Measurements from ENCODE around the gene PKD2L2. TPM values are rescaled to one million over a fixed set of nuclear protein-coding genes. Genes with fewer than 3 reads are reported as not detected.

The PKD2L2 gene
- total RNA-seq, 2 experiments from 2014 or later, result not detected

DNA sequence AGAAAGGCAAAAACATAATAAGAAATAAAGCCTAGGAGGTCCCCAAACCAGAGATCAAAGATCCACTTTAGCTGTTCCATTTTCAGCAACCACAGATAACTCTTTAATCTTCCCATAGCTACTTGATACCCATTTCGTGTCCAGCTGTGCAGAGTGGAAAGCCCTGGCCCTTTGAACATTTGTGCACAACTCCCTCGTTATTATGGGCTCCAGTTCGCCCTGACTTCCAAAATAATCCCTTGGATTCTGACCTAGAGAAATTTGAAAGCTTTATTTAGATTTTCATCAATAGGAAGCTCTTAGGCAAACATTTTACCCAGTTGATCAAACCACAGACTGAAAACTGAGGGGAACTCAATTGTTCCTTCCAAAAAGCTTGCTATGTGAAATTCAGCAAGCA is 16.8 kb upstream of the PKD2L2 start:
- H3K36me3 ChIP-seq (ENCODE audit: insufficient read depth, low read length), result no peaks in the 10 kb centered on the region
- H3K27me3 Mint-ChIP-seq, result no peaks in the 10 kb centered on the region
- no peak for DNase-seq
- H3K4me3 Mint-ChIP-seq, result no peak overlapping the region
- H3K9me3 ChIP-seq (ENCODE audit: control insufficient read depth in 1 of 2, insufficient read depth in 1 of 2, low read length in 2 of 2), result no peaks in the 10 kb centered on the region
- no peaks in the 10 kb centered on the region for H3K9me3 Mint-ChIP-seq
- no peaks in the 10 kb centered on the region for H3K4me1 Mint-ChIP-seq (ENCODE audit: low read depth)
- no peak overlapping the region for H3K27ac Mint-ChIP-seq
- no peak overlapping the region for H3K27ac ChIP-seq (ENCODE audit: low read depth in 1 of 2, low read length in 2 of 2)
- no peaks in the 10 kb centered on the region for H3K36me3 Mint-ChIP-seq (ENCODE audit: low read depth)
- no peak for ATAC-seq (ENCODE audit: poor library complexity)
- H3K4me1 ChIP-seq (ENCODE audit: insufficient read depth, low read length), result no peaks in the 10 kb centered on the region
- no peak overlapping the region for H3K4me3 ChIP-seq (ENCODE audit: low read length)
- TF ChIP-seq, protein P1, sequence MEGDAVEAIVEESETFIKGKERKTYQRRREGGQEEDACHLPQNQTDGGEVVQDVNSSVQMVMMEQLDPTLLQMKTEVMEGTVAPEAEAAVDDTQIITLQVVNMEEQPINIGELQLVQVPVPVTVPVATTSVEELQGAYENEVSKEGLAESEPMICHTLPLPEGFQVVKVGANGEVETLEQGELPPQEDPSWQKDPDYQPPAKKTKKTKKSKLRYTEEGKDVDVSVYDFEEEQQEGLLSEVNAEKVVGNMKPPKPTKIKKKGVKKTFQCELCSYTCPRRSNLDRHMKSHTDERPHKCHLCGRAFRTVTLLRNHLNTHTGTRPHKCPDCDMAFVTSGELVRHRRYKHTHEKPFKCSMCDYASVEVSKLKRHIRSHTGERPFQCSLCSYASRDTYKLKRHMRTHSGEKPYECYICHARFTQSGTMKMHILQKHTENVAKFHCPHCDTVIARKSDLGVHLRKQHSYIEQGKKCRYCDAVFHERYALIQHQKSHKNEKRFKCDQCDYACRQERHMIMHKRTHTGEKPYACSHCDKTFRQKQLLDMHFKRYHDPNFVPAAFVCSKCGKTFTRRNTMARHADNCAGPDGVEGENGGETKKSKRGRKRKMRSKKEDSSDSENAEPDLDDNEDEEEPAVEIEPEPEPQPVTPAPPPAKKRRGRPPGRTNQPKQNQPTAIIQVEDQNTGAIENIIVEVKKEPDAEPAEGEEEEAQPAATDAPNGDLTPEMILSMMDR (IDR thresholded peaks at IDR 0.05), result no peak
- intact Hi-C loops (cut with DNase I, micrococcal nuclease), result no loop called here
- CTCF ChIA-PET, result no interaction called here
- POLR2A ChIA-PET, result interaction anchor here (0.8 to 1.1 kb wide), 2 partner anchors 16 to 290 kb away, joined by 3 read pairs; no protein-coding TSS in a partner anchor
- no peaks in the 10 kb centered on the region for H3K27me3 ChIP-seq (ENCODE audit: control insufficient read depth in 1 of 2, insufficient read depth in 2 of 2, low read length in 2 of 2)

DNA sequence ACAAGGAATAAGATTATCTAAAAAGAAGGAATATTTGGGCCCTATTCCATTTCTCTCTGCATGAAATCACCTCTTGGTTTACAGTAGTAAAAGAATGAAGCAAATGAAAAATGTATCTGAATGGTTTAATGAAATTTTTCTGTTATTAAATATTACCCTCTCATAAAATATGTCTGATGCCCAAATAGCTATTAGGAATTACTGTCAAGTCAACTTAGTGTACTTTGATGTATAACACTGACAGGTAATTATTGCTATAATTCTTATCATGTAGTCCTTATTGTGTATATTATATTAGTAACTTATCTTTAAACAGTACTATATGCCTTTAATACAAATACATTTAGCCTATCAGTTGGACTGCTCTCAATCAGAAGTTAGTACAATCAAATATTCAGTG is 13.2 kb upstream of the PKD2L2 start:
- intact Hi-C loops (cut with DNase I, micrococcal nuclease), result no loop called here
- POLR2A ChIA-PET, result interaction anchor here (0.7 kb wide), 1 partner anchor 33 kb away, joined by 3 read pairs; no protein-coding TSS in a partner anchor
- no peaks in the 10 kb centered on the region for H3K36me3 Mint-ChIP-seq (ENCODE audit: low read depth)
- DNase-seq (no peak), ATAC-seq (ENCODE audit: poor library complexity) (no peak)
- H3K9me3 Mint-ChIP-seq, result no peaks in the 10 kb centered on the region
- no peaks in the 10 kb centered on the region for H3K4me1 ChIP-seq (ENCODE audit: insufficient read depth, low read length)
- no peaks in the 10 kb centered on the region for H3K9me3 ChIP-seq (ENCODE audit: control insufficient read depth in 1 of 2, insufficient read depth in 1 of 2, low read length in 2 of 2)
- H3K27ac ChIP-seq (ENCODE audit: low read depth in 1 of 2, low read length in 2 of 2), result no peak overlapping the region
- no peak overlapping the region for H3K27ac Mint-ChIP-seq
- TF ChIP-seq, protein P1 (IDR thresholded peaks at IDR 0.05), result no peak
- no peak overlapping the region for H3K4me3 ChIP-seq (ENCODE audit: low read length)
- H3K27me3 Mint-ChIP-seq, result no peaks in the 10 kb centered on the region
- no peak overlapping the region for H3K4me3 Mint-ChIP-seq
- H3K4me1 Mint-ChIP-seq (ENCODE audit: low read depth), result no peaks in the 10 kb centered on the region
- CTCF ChIA-PET, result interaction anchor here (0.5 kb wide), 1 partner anchor 221 kb away, joined by 3 read pairs; no protein-coding TSS in a partner anchor
- H3K27me3 ChIP-seq (ENCODE audit: control insufficient read depth in 1 of 2, insufficient read depth in 2 of 2, low read length in 2 of 2), result no peaks in the 10 kb centered on the region
- no peaks in the 10 kb centered on the region for H3K36me3 ChIP-seq (ENCODE audit: insufficient read depth, low read length)

DNA sequence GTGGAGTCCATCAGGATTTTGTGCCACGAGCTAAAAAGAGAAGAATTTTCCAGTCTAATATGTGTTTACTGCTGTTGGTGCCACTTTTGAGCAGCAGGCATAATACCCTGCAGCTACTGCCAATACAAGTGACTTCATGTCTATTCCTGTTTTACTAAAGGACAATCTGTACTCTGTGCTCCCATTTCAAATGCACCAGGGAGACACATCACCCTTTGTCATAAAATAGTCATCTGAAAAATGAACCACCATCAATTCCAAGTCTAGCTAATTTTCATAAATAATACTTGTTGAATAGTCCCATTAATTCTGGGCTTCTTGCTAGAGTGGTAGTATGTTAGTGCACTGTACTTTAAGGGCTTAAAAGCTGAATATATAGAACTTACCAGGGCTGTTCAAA is 8.9 kb upstream of the PKD2L2 start:
- no peaks in the 10 kb centered on the region for H3K9me3 Mint-ChIP-seq
- H3K9me3 ChIP-seq (ENCODE audit: control insufficient read depth in 1 of 2, insufficient read depth in 1 of 2, low read length in 2 of 2), result no peaks in the 10 kb centered on the region
- ChIA-PET POLR2A (interaction anchor here (1.3 kb wide), 1 partner anchor 9 kb away, joined by 3 read pairs; the partner anchor contains the start of gene PKD2L2), CTCF (interaction anchor here (0.9 to 1.0 kb wide), 2 partner anchors 12 to 15 kb away, joined by 3 to 4 read pairs; no protein-coding TSS in a partner anchor)
- H3K27me3 Mint-ChIP-seq, result no peaks in the 10 kb centered on the region
- peaks cover 9% of the 10 kb centered on the region for H3K36me3 Mint-ChIP-seq (ENCODE audit: low read depth)
- no peaks in the 10 kb centered on the region for H3K27me3 ChIP-seq (ENCODE audit: control insufficient read depth in 1 of 2, insufficient read depth in 2 of 2, low read length in 2 of 2)
- intact Hi-C loops (cut with DNase I, micrococcal nuclease), result no loop called here
- no peaks in the 10 kb centered on the region for H3K4me1 Mint-ChIP-seq (ENCODE audit: low read depth)
- no peak overlapping the region for H3K4me3 Mint-ChIP-seq
- DNase-seq (no peak), ATAC-seq (ENCODE audit: poor library complexity) (no peak)
- no peak overlapping the region for H3K27ac Mint-ChIP-seq
- no peaks in the 10 kb centered on the region for H3K36me3 ChIP-seq (ENCODE audit: insufficient read depth, low read length)
- no peak overlapping the region for H3K27ac ChIP-seq (ENCODE audit: low read depth in 1 of 2, low read length in 2 of 2)
- H3K4me3 ChIP-seq (ENCODE audit: low read length), result no peak overlapping the region
- no peaks in the 10 kb centered on the region for H3K4me1 ChIP-seq (ENCODE audit: insufficient read depth, low read length)
- TF ChIP-seq, protein P1 (IDR thresholded peaks at IDR 0.05), result no peak

All from CD4-positive, alpha-beta T cell (primary cell).